GM18499 (cell line): Measurements from ENCODE around the gene PRR14L.
"Not testable (repeated sequence)": the region's sequence is repeated elsewhere in the genome, so short reads cannot be mapped to it uniquely, and the experiment has no call there.

Source experiments
- ATAC-seq: cut with Tn5 transposase; IDR thresholded peaks from one replicate; pipeline ENCODE4 v1.9.1; 2021; ENCODE audit warnings: moderate number of reproducible peaks; ENCODE audit not compliant: insufficient read depth, unreplicated experiment

Gene PRR14L

GRCh38 chr22:31683181-31684105 is 66.5 kb downstream of the PRR14L start:
- ATAC-seq = no peak

DNA sequence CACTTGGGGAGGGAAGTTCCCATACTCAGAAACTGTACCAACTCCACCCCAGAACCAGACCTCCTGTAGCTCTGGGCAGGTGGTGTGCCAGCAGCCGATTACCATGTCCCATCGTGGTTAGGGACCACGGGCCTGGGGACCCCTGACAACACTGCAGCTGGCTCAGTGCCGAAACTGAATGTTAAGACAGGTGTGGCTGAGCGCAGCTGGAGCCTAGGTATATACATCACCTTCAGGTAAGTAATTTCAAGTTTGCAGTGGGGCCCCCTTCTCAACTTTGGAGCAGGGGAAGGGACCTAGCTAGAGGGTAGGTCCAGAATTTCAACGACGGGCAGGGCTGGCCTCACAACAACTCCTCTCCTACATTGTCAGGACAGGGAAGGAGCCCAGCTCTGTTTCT is 67.2 kb downstream of the PRR14L start:
- no peak for ATAC-seq

GRCh38 chr22:31681349-31682345 is 68.3 kb downstream of the PRR14L start:
- ATAC-seq = no peak

DNA sequence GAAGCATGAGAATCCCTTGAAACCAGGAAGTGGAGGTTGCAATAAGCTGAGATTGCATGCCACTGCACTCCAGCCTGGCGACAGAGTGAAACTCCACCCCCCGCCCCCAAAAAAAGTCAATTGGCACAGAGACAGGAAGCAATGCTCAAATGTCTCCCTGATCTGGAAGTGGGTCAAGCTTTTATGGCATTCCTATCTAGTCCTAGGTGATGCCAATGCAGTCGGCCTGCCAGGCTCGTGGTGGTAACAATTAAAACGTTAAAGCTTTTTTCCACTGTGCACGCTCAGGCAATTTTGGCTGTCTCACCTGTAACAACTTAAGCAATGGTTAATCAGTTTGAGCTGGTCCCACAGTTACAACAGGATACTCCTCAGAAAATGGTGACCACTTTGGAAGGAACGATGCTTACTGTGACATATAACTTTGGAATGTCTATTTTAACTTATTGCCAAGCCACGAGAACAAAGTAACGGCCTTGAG is 69.0 kb downstream of the PRR14L start:
- ATAC-seq = no peak

DNA sequence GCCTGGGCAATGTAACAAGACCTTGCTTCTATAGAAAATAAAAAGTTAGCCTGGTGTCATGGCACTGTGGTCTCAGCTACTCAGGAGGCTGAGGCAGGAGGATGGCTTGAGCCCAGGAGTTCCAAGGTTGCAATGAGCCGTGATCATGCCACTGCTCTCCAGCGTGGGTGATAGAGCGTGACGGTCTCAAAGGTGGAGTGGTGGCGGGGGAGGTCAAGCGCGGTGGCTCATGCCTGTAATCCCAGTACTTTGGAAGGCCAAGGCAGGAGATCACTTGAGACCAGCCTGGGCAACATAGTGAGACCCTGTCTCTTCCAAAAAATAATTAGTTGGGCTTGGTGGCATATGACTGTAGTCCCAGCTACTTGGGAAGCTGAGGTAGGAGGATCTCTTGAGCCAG is 71.2 kb downstream of the PRR14L start:
- ATAC-seq = no peak

GRCh38 chr22:31676700-31677099 is 73.2 kb downstream of the PRR14L start:
- ATAC-seq = no peak

GRCh38 chr22:31674219-31674618 is 75.7 kb downstream of the PRR14L start:
- not testable (repeated sequence) for ATAC-seq

DNA sequence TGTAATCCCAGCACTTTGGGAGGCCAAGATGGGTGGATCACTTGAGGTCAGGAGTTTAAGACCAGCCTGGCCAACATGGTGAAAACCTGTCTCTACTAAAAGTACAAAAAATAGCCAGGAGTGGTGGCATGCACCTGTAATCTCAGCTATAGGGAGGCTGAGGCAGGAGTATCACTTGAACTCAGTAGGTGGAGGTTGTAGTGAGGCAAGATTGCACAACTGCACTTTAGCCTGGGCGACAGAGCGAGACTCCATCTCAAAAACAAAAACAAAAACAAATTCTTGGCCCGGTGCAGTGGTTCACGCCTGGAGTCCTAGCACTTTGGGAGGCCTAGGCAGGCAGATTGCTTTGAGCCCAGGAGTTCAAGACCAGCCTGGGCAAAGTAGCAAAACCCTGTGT is 81.1 kb downstream of the PRR14L start:
- ATAC-seq = not testable (repeated sequence)

DNA sequence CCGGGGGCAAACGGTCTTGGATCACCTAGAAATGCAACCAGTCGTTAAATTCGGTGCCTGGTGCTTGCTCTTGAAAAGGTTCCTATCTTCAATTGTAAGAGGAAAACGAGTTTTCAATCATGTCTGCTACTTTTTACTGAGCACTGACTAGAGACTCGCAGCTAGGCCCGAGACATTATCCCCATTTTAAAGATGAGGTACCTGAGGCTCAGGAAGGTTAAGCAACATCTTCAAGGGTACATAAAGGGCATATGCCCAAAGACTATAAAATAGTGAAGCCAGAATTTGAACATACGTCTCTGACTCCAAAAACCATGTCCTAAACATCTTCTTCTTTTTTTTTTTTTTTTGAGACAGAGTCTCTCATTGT is 87.3 kb downstream of the PRR14L start:
- ATAC-seq = no peak

DNA sequence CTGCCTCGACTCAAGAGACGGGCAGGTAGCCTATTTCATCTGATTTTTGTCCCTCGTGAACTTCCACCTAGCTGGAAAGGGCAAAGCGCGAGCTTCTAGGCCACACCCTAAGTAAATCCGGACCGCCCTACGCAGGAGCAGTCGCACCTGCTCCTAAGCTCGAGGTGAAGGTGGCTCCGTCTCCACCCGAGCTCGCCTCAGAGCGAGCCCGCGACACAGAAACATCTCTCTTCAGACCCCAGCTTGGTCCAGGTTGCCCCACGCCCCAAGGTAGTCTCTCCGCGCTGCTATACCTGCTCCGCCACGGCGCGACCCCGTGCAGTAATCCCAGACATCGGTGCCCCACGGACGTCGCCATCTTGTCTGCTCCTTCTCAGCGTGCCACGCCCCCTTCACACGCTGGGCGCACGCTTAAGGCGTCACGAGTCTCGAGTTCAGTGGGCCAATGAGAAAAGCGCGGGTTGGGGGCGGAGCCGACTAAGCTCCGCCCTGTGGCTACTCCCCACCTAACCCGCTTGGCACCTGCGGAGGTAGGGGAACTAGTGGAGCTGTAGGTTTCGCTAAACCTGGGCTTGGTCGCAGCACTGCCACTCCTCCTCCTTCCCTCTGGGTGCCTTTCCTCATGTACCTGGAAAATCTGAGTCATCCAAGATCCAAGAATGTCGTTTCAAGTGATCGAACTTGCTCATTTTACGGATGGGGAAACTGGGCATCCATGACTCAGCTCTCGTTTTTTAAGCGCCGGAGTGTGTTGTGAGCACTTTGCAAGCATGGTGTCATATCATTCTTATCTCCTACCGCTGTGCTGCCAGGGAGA is 87.9 kb downstream of the PRR14L start, which contains the start of gene PISD:
Gene PISD (minus strand): TSS at position 365 of the 817 bp plus-strand sequence. CDS start 7 bp downstream, at position 358.
- peak; percentile 46 for ATAC-seq

GRCh38 chr22:31660860-31661341 is 89.0 kb downstream of the PRR14L start:
- ATAC-seq = not testable (repeated sequence)

DNA sequence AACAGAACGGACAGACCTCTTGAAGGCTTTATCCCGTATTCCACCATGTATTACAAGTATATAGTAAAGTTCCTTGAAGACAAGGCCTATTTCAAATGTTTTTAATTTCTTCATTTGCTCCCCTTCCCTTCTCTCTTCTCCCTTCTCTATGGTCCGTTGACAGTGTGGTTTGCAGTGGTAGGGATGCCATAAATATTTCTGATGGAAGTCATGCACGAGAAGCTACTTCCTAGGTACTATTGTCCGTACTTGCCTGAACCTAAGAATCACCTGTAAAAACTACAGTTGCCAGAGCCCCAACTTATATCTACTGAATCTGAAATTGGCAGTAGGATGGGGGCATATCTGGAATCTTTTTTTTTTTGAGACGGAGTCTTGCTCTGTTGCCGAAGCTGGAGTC is 90.7 kb downstream of the PRR14L start:
- ATAC-seq = no peak

- no peak for ATAC-seq
Measured at GRCh38 chr22:31654408-31654807, 95.5 kb downstream of the PRR14L start.

DNA sequence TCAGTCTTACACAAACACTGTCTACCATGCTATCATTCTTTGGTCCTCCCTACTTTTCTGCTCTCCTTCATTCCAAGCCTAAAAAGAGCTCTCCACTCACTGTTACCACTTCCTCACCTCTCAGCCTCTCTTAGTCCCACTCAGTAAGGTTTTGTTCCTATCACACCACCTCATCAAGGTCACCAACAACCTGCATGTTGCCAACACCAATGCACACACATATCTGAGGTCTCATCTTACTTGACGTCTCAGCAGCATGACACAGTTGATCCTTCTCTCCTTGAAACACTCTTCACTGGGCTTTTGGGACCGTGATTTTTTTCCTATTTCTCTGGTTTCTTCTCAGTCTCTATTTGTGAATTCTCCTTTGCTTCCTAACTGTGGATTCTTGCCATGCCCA is 96.0 kb downstream of the PRR14L start:
- ATAC-seq = no peak

- ATAC-seq = no peak
Measured at GRCh38 chr22:31652911-31653684, 96.8 kb downstream of the PRR14L start.

- no peak for ATAC-seq
Measured at GRCh38 chr22:31652088-31652487, 97.8 kb downstream of the PRR14L start.

- no peak for ATAC-seq
Measured at GRCh38 chr22:31651664-31652063, 98.3 kb downstream of the PRR14L start.

DNA sequence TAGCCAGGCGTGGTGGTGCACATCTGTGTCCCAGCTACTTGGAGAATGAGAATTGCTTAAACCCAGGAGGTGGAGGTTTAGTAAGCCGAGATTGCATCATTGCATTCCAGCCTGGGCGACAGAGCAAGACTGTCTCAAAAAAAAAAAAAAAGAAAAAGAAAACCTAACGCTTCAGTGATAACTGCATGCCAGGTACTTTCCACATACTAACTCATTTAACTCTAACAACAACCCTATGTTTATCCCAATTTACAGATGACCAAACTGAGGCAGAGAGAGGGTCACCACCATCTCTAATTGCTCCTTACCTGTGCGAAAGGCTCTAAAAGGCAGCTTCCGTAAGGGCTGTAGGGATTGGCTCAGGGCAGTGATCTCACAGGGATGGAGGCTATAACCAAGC is 99.5 kb downstream of the PRR14L start:
- no peak for ATAC-seq
